MM.1S (cell line): Measurements from ENCODE around the gene NINJ2.

ENCODE experiments used
- DNase-seq: peaks from one replicate; pipeline ENCODE4 v3.0.0-alpha.2; 2015
- H2AFZ ChIP-seq: fragments of 300-600 bp; sonication (generic); 2 replicates; pipeline ENCODE4 v1.6.0; 2016; ENCODE audit warnings: antibody characterized with exemption, low read length
- H3F3A ChIP-seq: fragments of 300-600 bp; sonication (generic); 2 replicates; pipeline ENCODE4 v1.6.1; 2016; ENCODE audit warnings: mild to moderate bottlenecking, antibody characterized with exemption, low read length, moderate library complexity, mixed read lengths; ENCODE audit not compliant: insufficient read depth
- H3K27ac ChIP-seq: fragments of 300-600 bp; sonication (generic); 2 replicates; pipeline ENCODE4 v1.5.1; 2016; ENCODE audit warnings: mild to moderate bottlenecking, low read length
- H3K27me3 ChIP-seq: fragments of 300-600 bp; sonication (generic); replicated peaks from 2 replicates; pipeline ENCODE4 v1.6.0; 2016; ENCODE audit warnings: low read length; ENCODE audit not compliant: insufficient read depth
- H3K36me3 ChIP-seq: fragments of 300-600 bp; sonication (generic); replicated peaks from 2 replicates; pipeline ENCODE4 v1.6.1; 2016; ENCODE audit warnings: mild to moderate bottlenecking, low read length, mixed read lengths; ENCODE audit not compliant: insufficient read depth
- H3K4me1 ChIP-seq: fragments of 300-600 bp; sonication (generic); 2 replicates; pipeline ENCODE4 v1.6.1; 2016; ENCODE audit warnings: low read length, mixed read lengths
- H3K4me2 ChIP-seq: fragments of 300-600 bp; sonication (generic); 2 replicates; pipeline ENCODE4 v1.6.0; 2016; ENCODE audit warnings: low read depth, low read length
- H3K4me3 ChIP-seq: fragments of 300-600 bp; sonication (generic); 2 replicates; pipeline ENCODE4 v1.5.1; 2016; ENCODE audit warnings: low read length, mixed read lengths
- H3K79me2 ChIP-seq: fragments of 300-600 bp; sonication (generic); 2 replicates; pipeline ENCODE4 v1.6.1; 2016; ENCODE audit warnings: mixed run types, low read length, mixed read lengths
- H3K9ac ChIP-seq: fragments of 300-600 bp; sonication (generic); 2 replicates; pipeline ENCODE4 v1.6.1; 2016; ENCODE audit warnings: low read length, mixed read lengths
- H3K9me2 ChIP-seq: fragments of 300-600 bp; sonication (generic); replicated peaks from 2 replicates; pipeline ENCODE4 v1.6.1; 2016; ENCODE audit warnings: mild to moderate bottlenecking, low read length, mixed read lengths; ENCODE audit not compliant: insufficient read depth
- H3K9me3 ChIP-seq: fragments of 300-600 bp; sonication (generic); replicated peaks from 2 replicates; pipeline ENCODE4 v1.6.1; 2016; ENCODE audit warnings: mild to moderate bottlenecking, low read length, mixed read lengths; ENCODE audit not compliant: insufficient read depth
- H4K20me1 ChIP-seq: fragments of 300-600 bp; sonication (generic); 2 replicates; pipeline ENCODE4 v1.6.1; 2016; ENCODE audit warnings: mild to moderate bottlenecking, low read length, moderate library complexity, mixed read lengths; ENCODE audit not compliant: insufficient read depth
- CTCF ChIP-seq: fragments of 300-600 bp; sonication (generic); IDR thresholded peaks from 2 replicates; pipeline ENCODE4 v1.5.1; 2016; ENCODE audit warnings: antibody characterized with exemption, low read length, mixed read lengths
- EZH2 ChIP-seq: fragments of 300-600 bp; sonication (generic); optimal IDR thresholded peaks from 2 replicates; pipeline ENCODE3; 2017; ENCODE audit warnings: low read depth, mild to moderate bottlenecking, antibody characterized with exemption, low read length, mixed read lengths
- EZH2phosphoT487 ChIP-seq: fragments of 300-600 bp; sonication (generic); IDR thresholded peaks from 2 replicates; pipeline ENCODE4 v1.6.1; 2018; ENCODE audit warnings: antibody characterized with exemption, low read length

Gene NINJ2

DNA sequence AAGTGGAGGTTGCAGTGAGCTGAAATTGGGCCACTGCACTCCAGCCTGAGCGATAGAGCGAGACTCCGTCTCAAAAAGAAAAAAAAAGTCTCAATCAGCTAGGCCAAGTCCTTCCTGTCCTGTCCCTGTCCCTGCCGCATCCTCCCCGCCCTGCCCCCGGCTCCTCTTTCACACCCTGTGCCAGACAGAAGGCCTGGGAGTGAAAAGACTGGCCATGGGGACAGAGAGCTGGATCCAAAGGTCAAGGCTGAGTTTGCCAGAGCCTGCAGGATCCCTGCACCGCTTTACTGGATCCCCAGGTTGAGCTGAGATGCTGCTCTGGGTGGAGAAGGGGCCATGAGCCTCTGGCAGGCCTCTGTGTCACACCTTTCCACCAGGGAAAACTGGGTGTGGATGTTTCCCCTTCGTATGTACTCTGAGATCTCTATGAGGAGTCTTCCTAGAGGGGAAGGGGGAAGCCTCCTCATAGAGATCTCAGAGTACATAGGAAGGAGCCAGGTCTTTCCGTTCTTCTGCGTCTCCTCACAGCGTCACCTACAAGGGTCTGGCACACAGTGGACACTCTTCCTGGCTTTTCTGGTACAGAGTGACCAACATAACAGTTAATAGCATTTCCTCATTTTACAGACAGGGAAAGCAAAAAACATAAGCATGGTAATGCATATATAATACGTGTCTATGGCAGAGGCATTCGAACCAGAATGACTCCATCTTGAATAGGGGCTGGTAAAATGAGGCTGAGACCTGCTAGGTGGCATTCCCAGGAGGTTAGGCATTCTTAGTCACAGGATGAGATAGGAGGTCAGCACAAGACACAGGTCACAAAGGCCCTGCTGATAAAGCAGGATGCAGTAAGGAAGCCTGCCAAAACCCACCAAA lies 35.1 kb downstream of the NINJ2 start:
- Histone ChIP-seq H3K4me1 (peaks cover 4% of the 10 kb centered on the region; the same call in 1 of the 2 replicates), H4K20me1 (no peaks in the 10 kb centered on the region), H3F3A (peaks cover 11% of the 10 kb centered on the region; the same call in 1 of the 2 replicates), H2AFZ (no peak overlapping the region), H3K4me3 (no peak overlapping the region), H3K27me3 (no peaks in the 10 kb centered on the region), H3K9ac (no peak overlapping the region), H3K27ac (no peak overlapping the region), H3K79me2 (no peaks in the 10 kb centered on the region), H3K4me2 (no peak overlapping the region), H3K9me2 (no peaks in the 10 kb centered on the region), H3K36me3 (no peaks in the 10 kb centered on the region), H3K9me3 (no peaks in the 10 kb centered on the region)
- TF ChIP-seq CTCF: no peak
- no peak for TF ChIP-seq EZH2
- TF ChIP-seq EZH2phosphoT487: no peak
- no peak for DNase-seq

DNA sequence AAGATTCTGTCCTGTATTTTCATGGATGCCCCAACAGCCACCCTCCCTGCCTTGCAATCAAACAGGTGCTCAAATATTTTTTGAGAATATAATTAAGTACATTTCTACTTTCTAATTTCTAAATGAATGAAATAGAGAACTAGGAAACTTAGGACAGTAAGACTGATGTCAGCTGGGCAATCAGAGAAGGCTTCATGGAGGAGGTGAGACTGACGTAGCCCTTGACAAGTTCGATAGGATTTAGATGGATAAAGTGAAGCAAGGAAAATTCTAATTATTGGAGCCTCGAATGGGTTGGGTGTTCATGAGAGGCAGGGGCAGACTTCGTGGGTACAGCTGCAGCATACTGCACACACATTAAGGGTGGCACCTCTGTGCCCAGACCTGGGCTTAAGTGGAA lies 36.0 kb downstream of the NINJ2 start:
- H3K4me3 ChIP-seq: no peak overlapping the region
- DNase-seq: no peak
- no peaks in the 10 kb centered on the region for H3K9me3 ChIP-seq
- no peaks in the 10 kb centered on the region for H3K79me2 ChIP-seq
- H4K20me1 ChIP-seq: no peaks in the 10 kb centered on the region
- no peak overlapping the region for H3K4me2 ChIP-seq
- H3K9ac ChIP-seq: no peak overlapping the region
- no peak overlapping the region for H2AFZ ChIP-seq
- peaks cover 11% of the 10 kb centered on the region; the same call in 1 of the 2 replicates for H3F3A ChIP-seq
- no peaks in the 10 kb centered on the region for H3K9me2 ChIP-seq
- TF ChIP-seq EZH2: no peak
- peaks cover 4% of the 10 kb centered on the region; the same call in 1 of the 2 replicates for H3K4me1 ChIP-seq
- no peak overlapping the region for H3K27ac ChIP-seq
- H3K27me3 ChIP-seq: no peaks in the 10 kb centered on the region
- no peaks in the 10 kb centered on the region for H3K36me3 ChIP-seq

DNA sequence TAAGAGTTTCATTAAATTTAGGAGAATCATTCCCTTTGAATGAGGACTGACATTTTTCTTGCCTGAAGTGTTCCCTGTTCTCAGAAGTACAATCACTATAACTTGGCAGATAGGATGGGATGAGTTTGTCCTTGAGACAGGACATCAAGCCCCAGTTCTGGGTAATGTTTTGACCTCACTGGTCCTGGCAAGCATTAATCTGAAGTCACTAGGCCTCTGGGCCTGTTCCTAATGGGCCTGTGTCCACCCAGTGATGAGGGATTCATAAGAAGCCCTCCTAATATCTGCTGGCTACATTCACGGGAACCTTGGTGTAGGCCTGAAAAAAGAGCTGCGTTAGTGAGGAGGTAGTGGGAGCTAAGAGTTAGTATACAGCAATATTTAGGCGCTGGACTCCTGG lies 37.2 kb downstream of the NINJ2 start:
- Histone ChIP-seq H3K4me2 (no peak overlapping the region), H3K79me2 (no peaks in the 10 kb centered on the region), H3K36me3 (no peaks in the 10 kb centered on the region), H4K20me1 (no peaks in the 10 kb centered on the region), H3F3A (peaks cover 3% of the 10 kb centered on the region; the same call in 1 of the 2 replicates), H3K9me2 (no peaks in the 10 kb centered on the region), H3K9me3 (no peaks in the 10 kb centered on the region), H3K4me1 (peaks cover 4% of the 10 kb centered on the region; the same call in 1 of the 2 replicates), H3K9ac (no peak overlapping the region), H3K27me3 (no peaks in the 10 kb centered on the region), H3K27ac (no peak overlapping the region), H3K4me3 (no peak overlapping the region), H2AFZ (no peak overlapping the region)
- TF ChIP-seq EZH2phosphoT487: no peak
- TF ChIP-seq EZH2: no peak
- TF ChIP-seq CTCF: no peak
- no peak for DNase-seq

GRCh38 chr12:623865-624372 lies 39.3 kb downstream of the NINJ2 start:
- H3K36me3 ChIP-seq: no peaks in the 10 kb centered on the region
- no peaks in the 10 kb centered on the region for H3K79me2 ChIP-seq
- no peaks in the 10 kb centered on the region for H3K4me1 ChIP-seq
- no peaks in the 10 kb centered on the region for H3K27me3 ChIP-seq
- H3K9me2 ChIP-seq: no peaks in the 10 kb centered on the region
- no peak overlapping the region for H3K27ac ChIP-seq
- no peak overlapping the region for H2AFZ ChIP-seq
- H3K4me3 ChIP-seq: no peak overlapping the region
- H4K20me1 ChIP-seq: no peaks in the 10 kb centered on the region
- no peak for TF ChIP-seq CTCF
- TF ChIP-seq EZH2: no peak
- TF ChIP-seq EZH2phosphoT487: no peak
- H3K4me2 ChIP-seq: no peak overlapping the region
- DNase-seq: no peak
- no peak overlapping the region for H3K9ac ChIP-seq
- no peaks in the 10 kb centered on the region for H3F3A ChIP-seq
- H3K9me3 ChIP-seq: no peaks in the 10 kb centered on the region
